IPS DF 6.9 (cell line): ENCODE measurements around the gene RNF151.
A peak's percentile ranks its signal among the peaks of the same experiment; 100 is the strongest.

Experiments
- DNase-seq: peaks from one replicate; pipeline ENCODE4 v3.0.0-alpha.2; 2013; ENCODE audit warnings: low read depth, low spot score
- H3K27ac ChIP-seq: one replicate; pipeline ENCODE4 v1.5.1; 2013; ENCODE audit warnings: low read length, control low read depth
- H3K27me3 ChIP-seq: 2 replicates; pipeline ENCODE4 v1.6.1; 2013; ENCODE audit warnings: mild to moderate bottlenecking, low read length; ENCODE audit not compliant: control insufficient read depth, insufficient read depth
- H3K36me3 ChIP-seq: 2 replicates; pipeline ENCODE4 v1.6.1; 2013; ENCODE audit warnings: low read length; ENCODE audit not compliant: control insufficient read depth, insufficient read depth
- H3K4me1 ChIP-seq: 2 replicates; pipeline ENCODE4 v1.6.1; 2013; ENCODE audit warnings: low read length; ENCODE audit not compliant: control insufficient read depth, insufficient read depth
- H3K4me3 ChIP-seq: 2 replicates; pipeline ENCODE4 v1.5.1; 2013; ENCODE audit warnings: mild to moderate bottlenecking, low read length
- H3K9me3 ChIP-seq: 2 replicates; pipeline ENCODE4 v1.6.1; 2013; ENCODE audit warnings: low read length, inconsistent platforms; ENCODE audit not compliant: control insufficient read depth, insufficient read depth
- WGBS: extraction: QIAGEN DNeasy Blood & Tissue Kit; methylation state at CpG from one replicate; pipeline ENCODE4 v1.1.7; 2013; ENCODE audit warnings: mixed read lengths, missing lambda C conversion rate; ENCODE audit not compliant: insufficient read length, insufficient coverage; 5-methylcytosine and 5-hydroxymethylcytosine counted together

Gene RNF151

GRCh38 chr16:1924095-1924494 is 42.6 kb upstream of the RNF151 start:
- WGBS: no CpG with 5 or more reads among the region's 5 CpGs
- Histone ChIP-seq H3K36me3 (no peaks in the 10 kb centered on the region), H3K4me3 (no peak overlapping the region), H3K4me1 (peaks cover 7% of the 10 kb centered on the region; the same call in 1 of the 2 replicates), H3K9me3 (no peaks in the 10 kb centered on the region), H3K27me3 (peaks cover 21% of the 10 kb centered on the region), H3K27ac (no peak overlapping the region)
- DNase-seq: no peak

GRCh38 chr16:1926271-1926670 is 40.4 kb upstream of the RNF151 start:
- Histone ChIP-seq H3K4me1 (peaks cover 9% of the 10 kb centered on the region), H3K9me3 (no peaks in the 10 kb centered on the region), H3K4me3 (no peak overlapping the region), H3K36me3 (no peaks in the 10 kb centered on the region), H3K27me3 (peaks cover 6% of the 10 kb centered on the region; the same call in 1 of the 2 replicates), H3K27ac (no peak overlapping the region)
- WGBS: no CpG with 5 or more reads among the region's 11 CpGs
- DNase-seq: no peak

- Histone ChIP-seq H3K36me3 (no peaks in the 10 kb centered on the region), H3K4me1 (peaks cover 7% of the 10 kb centered on the region), H3K27me3 (peaks cover 2% of the 10 kb centered on the region; the same call in 1 of the 2 replicates), H3K4me3 (peak overlapping the region; percentile 43; the same call in 1 of the 2 replicates), H3K27ac (no peak overlapping the region), H3K9me3 (no peaks in the 10 kb centered on the region)
- WGBS: no CpG with 5 or more reads among the region's 11 CpGs
- no peak for DNase-seq
Measured at GRCh38 chr16:1929105-1929504, 37.6 kb upstream of the RNF151 start.

- no CpG with 5 or more reads among the region's 70 CpGs for WGBS
- H3K4me1 ChIP-seq: peaks cover 7% of the 10 kb centered on the region
- peaks cover 2% of the 10 kb centered on the region; the same call in 1 of the 2 replicates for H3K27me3 ChIP-seq
- no peak overlapping the region for H3K27ac ChIP-seq
- peak overlapping the region; percentile 43; the same call in 1 of the 2 replicates for H3K4me3 ChIP-seq
- H3K9me3 ChIP-seq: no peaks in the 10 kb centered on the region
- DNase-seq: no peak
- no peaks in the 10 kb centered on the region for H3K36me3 ChIP-seq
Measured at GRCh38 chr16:1929578-1930337, 36.9 kb upstream of the RNF151 start.

- peaks cover 7% of the 10 kb centered on the region for H3K4me1 ChIP-seq
- no peak overlapping the region for H3K4me3 ChIP-seq
- no peak for DNase-seq
- no peaks in the 10 kb centered on the region for H3K36me3 ChIP-seq
- no peaks in the 10 kb centered on the region for H3K9me3 ChIP-seq
- WGBS: no CpG with 5 or more reads among the region's 10 CpGs
- H3K27ac ChIP-seq: no peak overlapping the region
- H3K27me3 ChIP-seq: peaks cover 2% of the 10 kb centered on the region; the same call in 1 of the 2 replicates
Measured at GRCh38 chr16:1930338-1930720, 36.3 kb upstream of the RNF151 start.

GRCh38 chr16:1932050-1933028 is 34.3 kb upstream of the RNF151 start:
- peaks cover 2% of the 10 kb centered on the region; the same call in 1 of the 2 replicates for H3K27me3 ChIP-seq
- no peaks in the 10 kb centered on the region for H3K36me3 ChIP-seq
- DNase-seq: no peak
- WGBS: no CpG with 5 or more reads among the region's 19 CpGs
- H3K27ac ChIP-seq: no peak overlapping the region
- H3K4me3 ChIP-seq: no peak overlapping the region
- H3K4me1 ChIP-seq: peaks cover 5% of the 10 kb centered on the region
- H3K9me3 ChIP-seq: no peaks in the 10 kb centered on the region

GRCh38 chr16:1933097-1933661 is 33.5 kb upstream of the RNF151 start:
- H3K4me3 ChIP-seq: no peak overlapping the region
- no peak for DNase-seq
- no CpG with 5 or more reads among the region's 23 CpGs for WGBS
- H3K36me3 ChIP-seq: peaks cover under 1% of the 10 kb centered on the region
- peaks cover 5% of the 10 kb centered on the region for H3K4me1 ChIP-seq
- H3K27me3 ChIP-seq: peaks cover 2% of the 10 kb centered on the region; the same call in 1 of the 2 replicates
- H3K9me3 ChIP-seq: no peaks in the 10 kb centered on the region
- H3K27ac ChIP-seq: no peak overlapping the region

GRCh38 chr16:1936945-1937479 is 29.6 kb upstream of the RNF151 start:
- no peaks in the 10 kb centered on the region; the same call in 1 of the 2 replicates for H3K4me1 ChIP-seq
- H3K27ac ChIP-seq: no peak overlapping the region
- H3K4me3 ChIP-seq: no peak overlapping the region
- H3K36me3 ChIP-seq: peaks cover 16% of the 10 kb centered on the region
- WGBS: no CpG with 5 or more reads among the region's 11 CpGs
- H3K27me3 ChIP-seq: no peaks in the 10 kb centered on the region
- no peak for DNase-seq
- H3K9me3 ChIP-seq: no peaks in the 10 kb centered on the region

GRCh38 chr16:1938316-1938715 is 28.3 kb upstream of the RNF151 start:
- Histone ChIP-seq H3K4me1 (peaks cover 3% of the 10 kb centered on the region; the same call in 1 of the 2 replicates), H3K36me3 (peaks cover 16% of the 10 kb centered on the region), H3K27ac (no peak overlapping the region), H3K4me3 (no peak overlapping the region), H3K9me3 (no peaks in the 10 kb centered on the region), H3K27me3 (no peaks in the 10 kb centered on the region)
- WGBS: no CpG with 5 or more reads among the region's 10 CpGs
- no peak for DNase-seq

GRCh38 chr16:1938910-1939309 is 27.7 kb upstream of the RNF151 start:
- Histone ChIP-seq H3K4me1 (peaks cover 3% of the 10 kb centered on the region; the same call in 1 of the 2 replicates), H3K4me3 (no peak overlapping the region), H3K9me3 (no peaks in the 10 kb centered on the region), H3K27ac (no peak overlapping the region), H3K36me3 (peaks cover 16% of the 10 kb centered on the region), H3K27me3 (no peaks in the 10 kb centered on the region)
- no peak for DNase-seq
- no CpG with 5 or more reads among the region's 17 CpGs for WGBS
